Esophagus squamous epithelium (tissue), 4 donors: ENCODE results near the gene LIPE.

ENCODE experiments used
- CTCF ChIP-seq, 6 experiments: fragments of 450-650 bp in 4 of 6; fragments of 200-600 bp in 2 of 6; sonication (generic) in 2 of 6; IDR thresholded peaks; one replicate each; pipeline ENCODE4 v1.5.1; 2016 to 2019; ENCODE audit warnings: antibody characterized with exemption in 6 of 6, mild to moderate bottlenecking in 4 of 6, moderate library complexity in 4 of 6
- POLR2A ChIP-seq, 4 donors: fragments of 450-650 bp; IDR thresholded peaks; one replicate each; pipeline ENCODE4 v1.6.1; 2017; ENCODE audit warnings: antibody characterized with exemption in 4 of 4, mild to moderate bottlenecking in 4 of 4, moderate library complexity in 3 of 4

- TF ChIP-seq CTCF (IDR thresholded peaks at IDR 0.05) (no peak), POLR2A (IDR thresholded peaks at IDR 0.05) (no peak)
These were observed 19.9 kb downstream of the LIPE start for GRCh38 chr19:42407085-42407815.
